DND-41 (cell line): ENCODE measurements around the gene ZNF48.

ENCODE experiments used
- ATAC-seq: fragments of 200-7000 bp; cut with Tn5 transposase; 3 replicates; pipeline ENCODE4 v1.9.1; 2021; ENCODE audit warnings: low read depth; ENCODE audit not compliant: insufficient read depth
- DNase-seq: peaks from one replicate; pipeline ENCODE4 v3.0.0-alpha.2; 2020
- H2AFZ ChIP-seq: 2 replicates; pipeline ENCODE4 v1.6.0; 2012; ENCODE audit warnings: low read depth, low read length
- H3K27ac ChIP-seq: 2 replicates; pipeline ENCODE4 v1.5.1; 2012; ENCODE audit warnings: low read length, inconsistent platforms
- H3K27me3 ChIP-seq: fragments of 200-600 bp; sonication (generic); 2 replicates; pipeline ENCODE4 v1.6.0; 2012; ENCODE audit warnings: low read length, mild to moderate bottlenecking, inconsistent platforms; ENCODE audit not compliant: insufficient read depth, poor library complexity
- H3K36me3 ChIP-seq: 2 replicates; pipeline ENCODE4 v1.5.1; 2012; ENCODE audit warnings: low read length, inconsistent platforms; ENCODE audit not compliant: insufficient read depth
- H3K4me1 ChIP-seq: 2 replicates; pipeline ENCODE4 v1.5.1; 2012; ENCODE audit warnings: mild to moderate bottlenecking, low read length; ENCODE audit not compliant: insufficient read depth
- H3K4me2 ChIP-seq: 2 replicates; pipeline ENCODE4 v1.6.0; 2012; ENCODE audit warnings: mild to moderate bottlenecking, moderate library complexity, low read length, inconsistent platforms; ENCODE audit not compliant: insufficient read depth
- H3K4me3 ChIP-seq, 2 experiments: fragments of 200-600 bp in 1 of 2; shearing (Covaris generic) in 1 of 2; 2 replicates each; pipeline ENCODE4 v1.5.1; 2012 to 2016; ENCODE audit warnings: inconsistent platforms in 2 of 2, low read length in 2 of 2, mild to moderate bottlenecking in 2 of 2, low read depth in 1 of 2, moderate library complexity in 1 of 2
- H3K79me2 ChIP-seq: 2 replicates; pipeline ENCODE4 v1.6.0; 2012; ENCODE audit warnings: low read length, inconsistent platforms; ENCODE audit not compliant: insufficient read depth
- H3K9ac ChIP-seq: 2 replicates; pipeline ENCODE4 v1.6.0; 2012; ENCODE audit warnings: low read depth, mild to moderate bottlenecking, inconsistent platforms, low read length, moderate library complexity
- H3K9me3 ChIP-seq: 2 replicates; pipeline ENCODE4 v1.5.1; 2012; ENCODE audit warnings: low read length, moderate library complexity, mild to moderate bottlenecking, inconsistent platforms; ENCODE audit not compliant: insufficient read depth, severe bottlenecking
- H4K20me1 ChIP-seq: 2 replicates; pipeline ENCODE4 v1.6.0; 2012; ENCODE audit warnings: low read length; ENCODE audit not compliant: insufficient read depth
- CTCF ChIP-seq: IDR thresholded peaks from 2 replicates; pipeline ENCODE4 v1.5.1; 2012; ENCODE audit warnings: borderline replicate concordance, low read length, moderate library complexity, mild to moderate bottlenecking; ENCODE audit not compliant: poor library complexity, severe bottlenecking; ENCODE audit errors: extremely low read depth
- EZH2 ChIP-seq: IDR thresholded peaks from 3 replicates; pipeline ENCODE4 v1.6.1; 2012; ENCODE audit warnings: borderline replicate concordance, low read depth, mild to moderate bottlenecking, moderate library complexity, low read length, inconsistent platforms; ENCODE audit not compliant: severe bottlenecking

Gene ZNF48

DNA sequence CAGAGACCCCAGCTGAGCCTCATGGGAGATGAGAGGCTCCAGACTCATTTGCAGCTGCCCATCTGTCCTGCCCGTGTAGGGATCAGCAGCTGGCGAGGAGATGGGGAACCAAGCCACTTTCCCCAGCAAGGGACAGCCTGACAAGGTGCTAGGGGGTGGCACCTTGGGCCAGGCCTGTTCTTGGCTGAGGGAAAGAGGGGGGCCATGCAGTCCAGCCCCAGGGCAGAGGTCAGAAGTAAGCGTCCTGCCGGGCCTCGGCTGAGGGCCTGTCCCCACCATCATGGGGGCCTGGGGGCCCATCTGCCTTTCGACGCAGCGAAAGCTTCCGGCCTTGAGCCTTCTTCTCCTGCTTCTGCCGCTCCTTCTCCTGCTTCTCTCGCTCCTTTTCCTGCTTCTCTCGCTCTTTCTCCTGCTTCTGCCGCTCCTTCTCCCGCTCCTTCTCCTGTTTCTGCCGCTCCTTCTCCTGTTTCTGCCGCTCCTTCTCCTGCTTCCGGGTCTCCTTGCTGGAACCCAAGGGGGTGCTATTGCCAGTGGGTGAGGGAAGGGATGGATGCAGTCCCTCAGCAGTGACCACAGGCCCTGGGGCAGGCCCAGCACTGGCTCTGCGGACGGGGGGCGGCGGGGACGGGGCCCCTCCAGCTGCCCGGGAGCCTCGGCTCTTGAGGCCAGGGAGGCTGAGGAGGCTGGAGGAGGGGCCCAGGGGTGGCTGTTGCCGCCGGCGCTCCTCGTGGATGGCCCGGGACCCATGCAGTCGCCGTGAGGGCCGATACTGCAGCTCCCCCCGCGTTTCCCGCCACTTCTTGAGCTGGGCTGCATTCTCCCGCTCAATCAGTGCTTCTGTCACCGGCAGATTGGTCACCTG lies 37.3 kb upstream of the ZNF48 start:
- H2AFZ ChIP-seq: no peak overlapping the region
- H3K27me3 ChIP-seq: no peaks in the 10 kb centered on the region
- TF ChIP-seq CTCF: no peak
- TF ChIP-seq EZH2: no peak
- no peak overlapping the region for H3K4me3 ChIP-seq
- peaks cover 43% of the 10 kb centered on the region for H3K4me1 ChIP-seq
- no peaks in the 10 kb centered on the region for H3K9me3 ChIP-seq
- peaks cover 50% of the 10 kb centered on the region for H3K79me2 ChIP-seq
- no peak overlapping the region; the same call in 1 of the 2 replicates for H3K27ac ChIP-seq
- ATAC-seq (no peak), DNase-seq (no peak)
- H3K9ac ChIP-seq: no peak overlapping the region
- no peak overlapping the region for H3K4me2 ChIP-seq
- peaks cover 17% of the 10 kb centered on the region for H4K20me1 ChIP-seq
- peaks cover 70% of the 10 kb centered on the region for H3K36me3 ChIP-seq

- Histone ChIP-seq H3K36me3 (peaks cover 70% of the 10 kb centered on the region), H3K9me3 (no peaks in the 10 kb centered on the region), H3K4me3 (no peak overlapping the region), H3K9ac (no peak overlapping the region), H3K4me2 (no peak overlapping the region), H3K27me3 (no peaks in the 10 kb centered on the region), H2AFZ (no peak overlapping the region), H3K79me2 (peaks cover 50% of the 10 kb centered on the region), H3K4me1 (peaks cover 36% of the 10 kb centered on the region), H3K27ac (no peak overlapping the region), H4K20me1 (peaks cover 12% of the 10 kb centered on the region; the same call in 1 of the 2 replicates)
- DNase-seq (no peak), ATAC-seq (no peak)
- peak; percentile 18 for TF ChIP-seq CTCF
- TF ChIP-seq EZH2: no peak
These were observed 36.7 kb upstream of the ZNF48 start for GRCh38 chr16:30358577-30358936.

GRCh38 chr16:30358990-30359870 lies 36.0 kb upstream of the ZNF48 start:
- H3K9me3 ChIP-seq: no peaks in the 10 kb centered on the region
- peaks cover 9% of the 10 kb centered on the region; the same call in 1 of the 2 replicates for H4K20me1 ChIP-seq
- H3K4me2 ChIP-seq: no peak overlapping the region
- no peak overlapping the region for H2AFZ ChIP-seq
- no peak overlapping the region for H3K27ac ChIP-seq
- no peaks in the 10 kb centered on the region for H3K27me3 ChIP-seq
- H3K36me3 ChIP-seq: peaks cover 68% of the 10 kb centered on the region
- peaks cover 30% of the 10 kb centered on the region for H3K4me1 ChIP-seq
- DNase-seq (no peak), ATAC-seq (no peak)
- no peak for TF ChIP-seq EZH2
- no peak for TF ChIP-seq CTCF
- H3K4me3 ChIP-seq: no peak overlapping the region
- no peak overlapping the region for H3K9ac ChIP-seq
- H3K79me2 ChIP-seq: peaks cover 50% of the 10 kb centered on the region
